ENCODE measurements around the gene CDK5RAP2.

- no peak for TF ChIP-seq CTCF (IDR thresholded peaks at IDR 0.05)
- no peak for TF ChIP-seq POLR2A (IDR thresholded peaks at IDR 0.05)
Observed at GRCh38 chr9:120348951-120349429, 231.0 kb downstream of the CDK5RAP2 start.
